HepG2 (cell line): ENCODE data around the gene SLC2A4. TPM values are rescaled to one million over a fixed set of nuclear protein-coding genes. Genes with fewer than 3 reads are reported as not detected.

ENCODE experiments used
- ARNT ChIP-seq: fragments of 450-650 bp; IDR thresholded peaks from 2 replicates; pipeline ENCODE4 v1.6.1; 2017
- CHCHD3 ChIP-seq: sonication (generic); formaldehyde crosslinking; IDR thresholded peaks from 2 replicates; pipeline ENCODE4 v1.8.0; 2022; ENCODE audit warnings: mild to moderate bottlenecking, missing genetic modification reagents, moderate library complexity
- EHMT2 ChIP-seq: fragments of 200-600 bp; sonication (generic); IDR thresholded peaks from 2 replicates; pipeline ENCODE4 v1.7.0; 2017; ENCODE audit warnings: antibody characterized with exemption, low read depth, low read length, borderline replicate concordance
- ETV5 ChIP-seq: IDR thresholded peaks from 2 replicates; pipeline ENCODE4 v1.6.1; 2018; ENCODE audit warnings: missing biosample characterization, missing genetic modification reagents, inconsistent platforms, borderline replicate concordance
- GATAD2A ChIP-seq: IDR thresholded peaks from 2 replicates; pipeline ENCODE4 v1.6.1; 2016
- KDM5A ChIP-seq: fragments of 200-600 bp; sonication (generic); IDR thresholded peaks from 2 replicates; pipeline ENCODE4 v1.7.0; 2018; ENCODE audit warnings: antibody characterized with exemption, mild to moderate bottlenecking, low read length, borderline replicate concordance
- MZF1 ChIP-seq: sonication (generic); formaldehyde crosslinking; IDR thresholded peaks from 2 replicates; pipeline ENCODE4 v1.8.1; 2023; ENCODE audit warnings: mild to moderate bottlenecking, missing genetic modification reagents, borderline replicate concordance
- NR2C2 ChIP-seq: sonication (generic); formaldehyde crosslinking; IDR thresholded peaks from 2 replicates; pipeline ENCODE4 v1.4.0; 2020; ENCODE audit warnings: missing genetic modification reagents, mild to moderate bottlenecking, moderate library complexity, borderline replicate concordance
- POLR2A ChIP-seq, 2 experiments: IDR thresholded peaks; 2 replicates each; pipeline ENCODE4 v1.6.1; 2011; ENCODE audit warnings: low read depth in 2 of 2, low read length in 2 of 2, mild to moderate bottlenecking in 1 of 2, moderate library complexity in 1 of 2; ENCODE audit not compliant: insufficient read depth in 1 of 2
- RARG ChIP-seq: sonication (generic); formaldehyde crosslinking; IDR thresholded peaks from 2 replicates; pipeline ENCODE4 v1.4.0; 2020; ENCODE audit warnings: low read depth, mild to moderate bottlenecking, missing genetic modification reagents
- ZEB1 ChIP-seq: IDR thresholded peaks from 2 replicates; pipeline ENCODE4 v1.6.1; 2012; ENCODE audit warnings: mild to moderate bottlenecking, low read depth, inconsistent platforms; ENCODE audit not compliant: insufficient replicate concordance
- ZFP90 ChIP-seq: sonication (generic); formaldehyde crosslinking; IDR thresholded peaks from 2 replicates; pipeline ENCODE4 v1.8.0; 2022; ENCODE audit warnings: missing genetic modification reagents, mild to moderate bottlenecking, inconsistent platforms, borderline replicate concordance
- ZNF160 ChIP-seq: sonication (generic); formaldehyde crosslinking; IDR thresholded peaks from 2 replicates; pipeline ENCODE4 v1.8.0; 2022; ENCODE audit warnings: mild to moderate bottlenecking, inconsistent platforms, missing genetic modification reagents
- ZNF343 ChIP-seq: sonication (generic); formaldehyde crosslinking; IDR thresholded peaks from 2 replicates; pipeline ENCODE4 v1.4.0; 2020; ENCODE audit warnings: mild to moderate bottlenecking, missing genetic modification reagents
- ZNF510 ChIP-seq: sonication (generic); formaldehyde crosslinking; IDR thresholded peaks from 2 replicates; pipeline ENCODE4 v1.4.0; 2020; ENCODE audit warnings: low read depth, mild to moderate bottlenecking, missing genetic modification reagents
- polyA plus RNA-seq, 8 experiments: library from polyadenylated mRNA; depleted of rRNA in 3 of 8; stranded (reverse) in 7 of 8; unstranded in 1 of 8; fragments of >200 nt; fragmentation: Illumina TruSeq in 4 of 8; extraction: Trizol in 4 of 8; gene quantifications; 2 replicates each; pipeline versions ENCODE4 v1.2.1 to v1.2.3, GENCODE V29; 2011 to 2016; ENCODE audit warnings: low read depth in 4 of 8, missing spikeins in 1 of 8, mixed read lengths in 1 of 8; ENCODE audit not compliant: insufficient read depth in 1 of 8
- total RNA-seq, 5 experiments: library from RNA; depleted of rRNA; stranded (reverse); fragments of >200 nt; fragmentation: Illumina TruSeq; extraction: Trizol; gene quantifications; 2 replicates each; pipeline ENCODE4 v1.2.3, GENCODE V29; 2016; ENCODE audit warnings: low read depth in 1 of 5
- TF ChIP-seq, protein P1 (sequence below): sonication (generic); formaldehyde crosslinking; conservative IDR thresholded peaks from 2 replicates; pipeline ENCODE4 v1.4.0; 2020; ENCODE audit warnings: missing genetic modification reagents
- TF ChIP-seq, protein P2 (sequence below): sonication (generic); formaldehyde crosslinking; IDR thresholded peaks from 2 replicates; pipeline ENCODE4 v1.9.0; 2021; ENCODE audit warnings: missing genetic modification reagents, mild to moderate bottlenecking, borderline replicate concordance
- TF ChIP-seq, protein P3 (sequence below): conservative IDR thresholded peaks from 2 replicates; pipeline ENCODE4 v1.6.1; 2018; ENCODE audit warnings: missing genetic modification reagents
- TF ChIP-seq, protein P4 (sequence below): sonication (generic); formaldehyde crosslinking; IDR thresholded peaks from 2 replicates; pipeline ENCODE4 v1.5.0; 2020; ENCODE audit warnings: missing genetic modification reagents
- TF ChIP-seq, protein P5 (sequence below): sonication (generic); formaldehyde crosslinking; IDR thresholded peaks from 2 replicates; pipeline ENCODE4 v1.5.0; 2020; ENCODE audit warnings: mild to moderate bottlenecking, low read depth, missing genetic modification reagents, borderline replicate concordance

Gene SLC2A4
- total and polyA plus RNA-seq, 2 of the 13 experiments (the other 11 are each of a cell fraction or from before 2014, with no cell fraction given): 4.9 to 5.8 TPM

DNA sequence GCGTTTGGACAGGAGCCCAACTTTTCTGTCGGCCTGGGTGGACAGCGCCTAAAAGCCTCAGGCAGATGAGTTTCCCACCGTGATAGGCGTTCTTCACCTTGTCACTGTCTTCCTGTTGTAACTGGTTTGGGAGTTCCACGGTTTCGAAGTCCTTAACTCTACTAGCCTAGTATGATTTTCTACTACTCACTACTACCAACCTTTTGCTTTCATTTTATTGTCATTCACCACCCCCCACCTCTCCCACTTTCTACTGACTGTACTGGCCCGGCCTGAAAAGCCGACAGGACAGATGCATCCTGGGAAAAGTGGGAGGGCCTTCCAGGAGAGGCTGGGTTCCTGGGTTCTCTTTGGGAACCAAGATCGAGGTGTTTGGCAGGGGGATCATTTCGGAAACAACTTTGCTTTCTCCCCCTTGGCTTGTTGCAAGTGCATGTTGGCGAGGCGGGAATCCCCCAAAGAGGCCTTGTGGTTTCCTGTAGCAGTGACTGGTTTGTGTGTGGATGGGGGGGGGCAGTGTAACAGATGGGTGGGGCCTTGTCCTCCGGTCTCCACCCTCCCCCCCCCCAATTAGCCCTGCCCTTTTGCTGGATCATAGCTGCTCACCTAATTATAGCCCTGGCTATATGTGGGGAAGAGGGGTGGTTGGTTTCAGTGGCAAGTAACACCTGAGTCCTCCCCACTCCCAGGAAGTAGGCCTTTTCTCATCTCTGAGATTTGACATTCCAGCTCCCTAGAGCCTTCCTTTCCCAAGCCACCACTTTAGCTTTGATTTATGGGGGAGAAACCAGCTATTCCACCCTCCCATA lies 27.3 kb downstream of the SLC2A4 start (continued):
- no peak for TF ChIP-seq MZF1 (CRISPR knock-in tag)
- no peak for TF ChIP-seq ZNF343 (CRISPR knock-in tag)
- TF ChIP-seq RARG: no peak
- TF ChIP-seq ZFP90 (CRISPR knock-in tag): no peak
- TF ChIP-seq, protein P1, sequence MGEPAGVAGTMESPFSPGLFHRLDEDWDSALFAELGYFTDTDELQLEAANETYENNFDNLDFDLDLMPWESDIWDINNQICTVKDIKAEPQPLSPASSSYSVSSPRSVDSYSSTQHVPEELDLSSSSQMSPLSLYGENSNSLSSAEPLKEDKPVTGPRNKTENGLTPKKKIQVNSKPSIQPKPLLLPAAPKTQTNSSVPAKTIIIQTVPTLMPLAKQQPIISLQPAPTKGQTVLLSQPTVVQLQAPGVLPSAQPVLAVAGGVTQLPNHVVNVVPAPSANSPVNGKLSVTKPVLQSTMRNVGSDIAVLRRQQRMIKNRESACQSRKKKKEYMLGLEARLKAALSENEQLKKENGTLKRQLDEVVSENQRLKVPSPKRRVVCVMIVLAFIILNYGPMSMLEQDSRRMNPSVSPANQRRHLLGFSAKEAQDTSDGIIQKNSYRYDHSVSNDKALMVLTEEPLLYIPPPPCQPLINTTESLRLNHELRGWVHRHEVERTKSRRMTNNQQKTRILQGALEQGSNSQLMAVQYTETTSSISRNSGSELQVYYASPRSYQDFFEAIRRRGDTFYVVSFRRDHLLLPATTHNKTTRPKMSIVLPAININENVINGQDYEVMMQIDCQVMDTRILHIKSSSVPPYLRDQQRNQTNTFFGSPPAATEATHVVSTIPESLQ (CRISPR knock-in tag): no peak
- no peak for TF ChIP-seq ARNT
- TF ChIP-seq ETV5 (CRISPR knock-in tag): no peak
- TF ChIP-seq EHMT2: no peak
- TF ChIP-seq, protein P2, sequence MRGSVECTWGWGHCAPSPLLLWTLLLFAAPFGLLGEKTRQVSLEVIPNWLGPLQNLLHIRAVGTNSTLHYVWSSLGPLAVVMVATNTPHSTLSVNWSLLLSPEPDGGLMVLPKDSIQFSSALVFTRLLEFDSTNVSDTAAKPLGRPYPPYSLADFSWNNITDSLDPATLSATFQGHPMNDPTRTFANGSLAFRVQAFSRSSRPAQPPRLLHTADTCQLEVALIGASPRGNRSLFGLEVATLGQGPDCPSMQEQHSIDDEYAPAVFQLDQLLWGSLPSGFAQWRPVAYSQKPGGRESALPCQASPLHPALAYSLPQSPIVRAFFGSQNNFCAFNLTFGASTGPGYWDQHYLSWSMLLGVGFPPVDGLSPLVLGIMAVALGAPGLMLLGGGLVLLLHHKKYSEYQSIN (CRISPR knock-in tag): no peak
- peak; percentile 65; the same call in 1 of the 2 replicates for TF ChIP-seq KDM5A
- TF ChIP-seq, protein P3, sequence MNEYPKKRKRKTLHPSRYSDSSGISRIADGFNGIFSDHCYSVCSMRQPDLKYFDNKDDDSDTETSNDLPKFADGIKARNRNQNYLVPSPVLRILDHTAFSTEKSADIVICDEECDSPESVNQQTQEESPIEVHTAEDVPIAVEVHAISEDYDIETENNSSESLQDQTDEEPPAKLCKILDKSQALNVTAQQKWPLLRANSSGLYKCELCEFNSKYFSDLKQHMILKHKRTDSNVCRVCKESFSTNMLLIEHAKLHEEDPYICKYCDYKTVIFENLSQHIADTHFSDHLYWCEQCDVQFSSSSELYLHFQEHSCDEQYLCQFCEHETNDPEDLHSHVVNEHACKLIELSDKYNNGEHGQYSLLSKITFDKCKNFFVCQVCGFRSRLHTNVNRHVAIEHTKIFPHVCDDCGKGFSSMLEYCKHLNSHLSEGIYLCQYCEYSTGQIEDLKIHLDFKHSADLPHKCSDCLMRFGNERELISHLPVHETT: no peak
- peak; percentile 2 for TF ChIP-seq ZEB1
- TF ChIP-seq POLR2A (IDR thresholded peaks at IDR 0.05; ENCODE audit: insufficient read depth in 1 of 2, low read depth in 2 of 2, low read length in 2 of 2): peak; percentile 37 to 69; a peak in 3 of 4 replicates
- no peak for TF ChIP-seq ZNF160 (CRISPR knock-in tag)
- TF ChIP-seq CHCHD3 (CRISPR knock-in tag): no peak
- no peak for TF ChIP-seq NR2C2 (CRISPR knock-in tag)
- no peak for TF ChIP-seq ZNF510 (CRISPR knock-in tag)
- TF ChIP-seq, protein P4, sequence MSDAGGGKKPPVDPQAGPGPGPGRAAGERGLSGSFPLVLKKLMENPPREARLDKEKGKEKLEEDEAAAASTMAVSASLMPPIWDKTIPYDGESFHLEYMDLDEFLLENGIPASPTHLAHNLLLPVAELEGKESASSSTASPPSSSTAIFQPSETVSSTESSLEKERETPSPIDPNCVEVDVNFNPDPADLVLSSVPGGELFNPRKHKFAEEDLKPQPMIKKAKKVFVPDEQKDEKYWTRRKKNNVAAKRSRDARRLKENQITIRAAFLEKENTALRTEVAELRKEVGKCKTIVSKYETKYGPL (CRISPR knock-in tag): no peak
- TF ChIP-seq, protein P5, sequence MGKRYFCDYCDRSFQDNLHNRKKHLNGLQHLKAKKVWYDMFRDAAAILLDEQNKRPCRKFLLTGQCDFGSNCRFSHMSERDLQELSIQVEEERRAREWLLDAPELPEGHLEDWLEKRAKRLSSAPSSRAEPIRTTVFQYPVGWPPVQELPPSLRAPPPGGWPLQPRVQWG (CRISPR knock-in tag): no peak
- TF ChIP-seq GATAD2A (CRISPR knock-in tag): no peak; the same call in 1 of the 2 replicates
